K562 (cell line): ENCODE results near the gene RASD2. TPM values are rescaled to one million over a fixed set of nuclear protein-coding genes. Genes with fewer than 3 reads are reported as not detected.

Source experiments
- BCOR ChIP-seq: fragments of 450-650 bp; IDR thresholded peaks from 2 replicates; pipeline ENCODE4 v1.6.1; 2016
- CEBPG ChIP-seq, 3 experiments: fragments of 200-800 bp in 1 of 3; sonication (Bioruptor generic) in 1 of 3; sonication (generic) in 1 of 3; formaldehyde crosslinking in 1 of 3; IDR thresholded peaks in 2 of 3; conservative IDR thresholded peaks in 1 of 3; 2 replicates each; pipeline versions ENCODE4 v1.6.1 to v1.8.0; 2016 to 2022; ENCODE audit warnings: missing compliant biosample characterization in 2 of 3, missing genetic modification characterization in 2 of 3, mild to moderate bottlenecking in 1 of 3, missing genetic modification reagents in 1 of 3
- CGGBP1 ChIP-seq: fragments of 250-450 bp; sonication (Bioruptor Pico); IDR thresholded peaks from 2 replicates; pipeline ENCODE4 v1.9.0; 2021; ENCODE audit warnings: mild to moderate bottlenecking
- DDX20 ChIP-seq: fragments of 450-650 bp; IDR thresholded peaks from 2 replicates; pipeline ENCODE4 v1.6.1; 2016; ENCODE audit warnings: missing genetic modification characterization, low read depth, mild to moderate bottlenecking, missing compliant biosample characterization, moderate library complexity
- FOS ChIP-seq: IDR thresholded peaks from 3 replicates; pipeline ENCODE4 v1.6.1; 2011; ENCODE audit not compliant: insufficient read length; ENCODE audit errors: extremely low read depth
- HDAC2 ChIP-seq: fragments of 450-650 bp; IDR thresholded peaks from 2 replicates; pipeline ENCODE4 v1.6.1; 2016; ENCODE audit warnings: mild to moderate bottlenecking
- HDGF ChIP-seq: fragments of 450-650 bp; IDR thresholded peaks from 2 replicates; pipeline ENCODE4 v1.6.1; 2016
- MYNN ChIP-seq, 2 experiments: sonication (generic); formaldehyde crosslinking in 1 of 2; IDR thresholded peaks; 2 replicates each; pipeline versions ENCODE4 v1.5.0 to v1.6.1; 2016 to 2020; ENCODE audit warnings: antibody characterized with exemption in 1 of 2, missing genetic modification reagents in 1 of 2
- SOX6 ChIP-seq: fragments of 450-650 bp; IDR thresholded peaks from 2 replicates; pipeline ENCODE4 v1.6.1; 2014; ENCODE audit warnings: mild to moderate bottlenecking
- STAG1 ChIP-seq: sonication (generic); formaldehyde crosslinking; IDR thresholded peaks from 2 replicates; pipeline ENCODE4 v1.5.0; 2020; ENCODE audit warnings: missing genetic modification reagents, borderline replicate concordance
- TAL1 ChIP-seq: fragments of 450-650 bp; IDR thresholded peaks from 2 replicates; pipeline ENCODE4 v1.6.1; 2016; ENCODE audit warnings: mild to moderate bottlenecking
- TCF15 ChIP-seq: fragments of 250-450 bp; sonication (Bioruptor Pico); IDR thresholded peaks from 2 replicates; pipeline ENCODE4 v1.8.0; 2022; ENCODE audit warnings: moderate library complexity, mild to moderate bottlenecking, inconsistent platforms
- XRCC3 ChIP-seq: fragments of 450-650 bp; IDR thresholded peaks from 2 replicates; pipeline ENCODE4 v1.6.1; 2017; ENCODE audit warnings: mild to moderate bottlenecking, moderate library complexity
- ZKSCAN3 ChIP-seq: fragments of 250-450 bp; sonication (Bioruptor Pico); IDR thresholded peaks from 2 replicates; pipeline ENCODE4 v1.4.0; 2020
- ZNF347 ChIP-seq: fragments of 450-650 bp; formaldehyde crosslinking; IDR thresholded peaks from 2 replicates; pipeline ENCODE4 v1.4.0; 2020; ENCODE audit warnings: low read depth, mild to moderate bottlenecking, moderate library complexity
- ZNF780A ChIP-seq: fragments of 250-450 bp; sonication (Bioruptor Pico); IDR thresholded peaks from 2 replicates; pipeline ENCODE4 v1.5.0; 2021; ENCODE audit warnings: mild to moderate bottlenecking
- polyA plus RNA-seq, 8 experiments: library from polyadenylated mRNA; depleted of rRNA in 4 of 8; stranded (reverse) in 5 of 8; unstranded in 3 of 8; fragments of >200 nt; fragmentation: Nextera tagmentation in 2 of 8; fragmentation: Illumina TruSeq in 1 of 8; extraction: Ambion mirVana in 2 of 8; extraction: Trizol in 1 of 8; gene quantifications; 2 replicates each; pipeline versions ENCODE4 v1.2.1 to v1.2.3, GENCODE V29; 2011 to 2014; ENCODE audit warnings: inconsistent platforms in 1 of 8, missing spikeins in 1 of 8
- total RNA-seq, 7 experiments: library from RNA; depleted of rRNA in 6 of 7; stranded (reverse); fragments of >200 nt in 6 of 7; fragmentation: Illumina TruSeq in 2 of 7; extraction: Trizol in 2 of 7; gene quantifications; 2 replicates each; pipeline versions ENCODE4 v1.2.1 to v1.2.3, GENCODE V29; 2011 to 2021; ENCODE audit warnings: low replicate concordance in 1 of 7

Gene RASD2
- total and polyA plus RNA-seq, 9 of the 15 experiments (the other 6 are each of a cell fraction or from before 2014, with no cell fraction given), result 0.05 TPM; not detected in 8

GRCh38 chr22:35589071-35589755 is 48.6 kb downstream of the RASD2 start (continued):
- peak; percentile 81 for TF ChIP-seq CEBPG (CRISPR knock-in tag; IDR thresholded peaks at IDR 0.05)
- TF ChIP-seq CEBPG (tag; conservative IDR thresholded peaks at IDR 0.05 in 1 of 2, IDR thresholded peaks at IDR 0.05 in 1 of 2), result peak; percentile 87 to 96
- TF ChIP-seq SOX6, result no peak
- TF ChIP-seq HDAC2, result peak; percentile 25; the same call in 1 of the 2 replicates
- no peak for TF ChIP-seq BCOR
- TF ChIP-seq STAG1 (CRISPR knock-in tag), result no peak
- no peak for TF ChIP-seq CGGBP1 (CRISPR knock-in tag)
- TF ChIP-seq MYNN (IDR thresholded peaks at IDR 0.05), result no peak
- no peak for TF ChIP-seq MYNN (CRISPR knock-in tag; IDR thresholded peaks at IDR 0.05)
- no peak for TF ChIP-seq DDX20 (tag)
- no peak for TF ChIP-seq XRCC3
- TF ChIP-seq ZNF347 (CRISPR knock-in tag), result no peak
- no peak for TF ChIP-seq TAL1
- TF ChIP-seq FOS, result no peak
- no peak for TF ChIP-seq ZNF780A (CRISPR knock-in tag)
- no peak for TF ChIP-seq ZKSCAN3 (CRISPR knock-in tag)
- TF ChIP-seq TCF15, result no peak
- TF ChIP-seq HDGF, result no peak
- TF ChIP-seq, all 486 proteins: peak for 24
